Endothelial cell of umbilical vein (primary cell): ENCODE measurements around the gene GLOD5.

Source experiments
- CTCF ChIP-seq, 2 donors: IDR thresholded peaks; 1 replicate in 1 of 2; 2 replicates in 1 of 2; pipeline ENCODE4 v1.5.1; 2011; ENCODE audit warnings: low read length in 2 of 2, mild to moderate bottlenecking in 2 of 2, moderate library complexity in 2 of 2, control low read depth in 1 of 2, inconsistent platforms in 1 of 2, low read depth in 1 of 2; ENCODE audit not compliant: insufficient read depth in 1 of 2; ENCODE audit errors: extremely low read depth in 1 of 2
- EZH2 ChIP-seq: IDR thresholded peaks from 2 replicates; pipeline ENCODE4 v1.6.1; 2012; ENCODE audit warnings: borderline replicate concordance, low read depth, mild to moderate bottlenecking, moderate library complexity, low read length, inconsistent platforms; ENCODE audit not compliant: severe bottlenecking
- GATA2 ChIP-seq: IDR thresholded peaks from 2 replicates; pipeline ENCODE4 v1.7.0; 2011; ENCODE audit warnings: low read depth, mild to moderate bottlenecking, moderate library complexity, mixed read lengths, low read length; ENCODE audit not compliant: insufficient read length, insufficient read depth
- JUN ChIP-seq: IDR thresholded peaks from 2 replicates; pipeline ENCODE4 v1.6.1; 2011; ENCODE audit warnings: borderline replicate concordance, low read depth; ENCODE audit not compliant: insufficient read length, insufficient read depth
- MAX ChIP-seq: IDR thresholded peaks from 2 replicates; pipeline ENCODE4 v1.6.1; 2011; ENCODE audit not compliant: insufficient read depth, insufficient read length
- MYC ChIP-seq: IDR thresholded peaks from one replicate; pipeline ENCODE4 v1.6.1; 2011; ENCODE audit warnings: mild to moderate bottlenecking, low read depth, low read length
- POLR2A ChIP-seq: IDR thresholded peaks from 2 replicates; pipeline ENCODE4 v1.6.1; 2012; ENCODE audit warnings: low read depth, mild to moderate bottlenecking, control low read depth, low read length
- POLR2AphosphoS5 ChIP-seq: IDR thresholded peaks from 2 replicates; pipeline ENCODE4 v1.6.1; 2012; ENCODE audit warnings: low read depth, mild to moderate bottlenecking, control low read depth, low read length, moderate library complexity; ENCODE audit not compliant: insufficient read depth

- TF ChIP-seq POLR2AphosphoS5 (no peak), MYC (no peak), JUN (no peak), EZH2 (no peak), GATA2 (no peak), POLR2A (no peak), CTCF (IDR thresholded peaks at IDR 0.05; ENCODE audit: extremely low read depth in 1 of 2, insufficient read depth in 1 of 2, low read depth in 1 of 2, low read length in 2 of 2) (no peak), MAX (no peak)
Measured at GRCh38 chrX:48711929-48712505, 49.5 kb upstream of the GLOD5 start.
